ENCODE measurements around the gene FERMT2. TPM values are rescaled to one million over a fixed set of nuclear protein-coding genes. Genes with fewer than 3 reads are reported as not detected.

FERMT2 gene
- total and polyA plus RNA-seq, 2 donors (not counting 1 experiment from before 2014, with no cell fraction given), result 0.05 TPM; not detected in 1

DNA sequence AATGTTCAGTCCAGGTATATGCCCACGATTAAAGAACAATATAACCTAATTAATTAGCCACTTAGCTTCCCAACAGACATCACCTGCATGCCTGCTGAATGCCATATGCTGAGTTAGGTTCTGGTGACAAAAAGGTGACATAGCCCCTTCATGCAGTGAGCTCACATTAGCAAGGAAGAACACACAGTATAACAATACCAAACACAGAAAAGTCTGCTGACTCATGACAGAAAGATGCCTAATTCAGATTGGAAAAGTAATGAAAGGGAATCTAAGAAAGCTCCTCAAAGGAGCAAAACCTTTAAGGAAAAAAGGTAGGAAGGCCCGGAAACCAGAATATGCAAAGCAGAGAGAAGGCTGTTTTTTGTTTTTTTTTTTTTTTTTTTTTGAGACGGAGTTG is 59.0 kb downstream of the FERMT2 start:
- H3K27me3 Mint-ChIP-seq, result peaks cover 18% of the 10 kb centered on the region
- no peak for DNase-seq
- POLR2A ChIA-PET, result no interaction called here

DNA sequence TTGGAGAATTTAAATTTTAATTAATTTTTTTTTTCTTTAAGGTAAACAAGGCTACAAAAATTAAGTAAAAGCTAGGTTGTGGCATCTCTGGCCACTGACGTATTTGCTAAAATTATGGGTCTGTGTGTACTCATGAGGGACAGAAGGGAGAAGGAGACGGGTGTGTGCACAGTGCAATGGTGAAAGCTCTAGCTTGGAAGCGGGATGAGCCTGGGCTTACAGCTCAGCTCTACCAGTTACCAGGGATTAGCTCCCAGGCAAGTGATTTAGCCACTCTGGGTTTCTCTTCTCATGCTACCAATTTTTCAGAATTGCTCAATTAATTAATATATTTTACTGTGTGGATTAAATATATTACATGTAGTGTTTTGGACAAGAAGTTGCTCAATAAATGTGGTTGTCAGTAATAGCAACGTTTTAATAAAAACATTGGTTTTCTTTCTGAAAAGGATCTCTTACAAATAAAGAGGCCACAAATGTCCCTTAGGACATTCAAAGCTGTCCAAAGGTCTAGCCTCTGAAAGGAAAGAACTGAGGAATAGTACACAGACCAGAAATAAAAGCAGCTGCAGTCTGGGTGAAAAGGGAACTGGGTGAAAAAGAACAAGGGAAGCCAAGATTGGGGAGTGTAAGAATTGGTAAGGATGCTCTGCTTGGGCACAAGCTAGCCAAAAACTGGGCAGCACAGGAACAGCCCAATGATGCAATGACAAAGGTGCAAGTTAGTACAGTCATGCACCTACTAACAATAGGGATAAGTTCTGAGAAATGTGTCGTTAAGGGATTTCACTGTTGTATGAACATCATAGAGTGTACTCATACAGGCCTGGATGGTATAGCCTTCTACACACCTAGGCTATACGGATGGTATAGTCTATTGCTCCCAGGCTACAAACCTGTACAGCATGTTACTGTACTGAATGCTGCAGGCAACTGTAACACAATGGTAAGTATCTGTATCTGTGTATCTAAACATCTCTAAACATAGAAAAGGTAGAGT is 61.7 kb downstream of the FERMT2 start:
- Mint-ChIP-seq H3K27me3 (peaks cover 9% of the 10 kb centered on the region), H3K4me3 (no peak overlapping the region), H3K4me1 (no peaks in the 10 kb centered on the region), H3K9me3 (ENCODE audit: insufficient read depth) (no peaks in the 10 kb centered on the region), H3K27ac (no peak overlapping the region)
- Histone ChIP-seq H3K79me2 (ENCODE audit: control insufficient read depth, insufficient read depth, low read length) (no peaks in the 10 kb centered on the region), H3K36me3 (replicated peaks in 1 of 2; ENCODE audit: control extremely low read depth in 1 of 2, control insufficient read depth in 1 of 2, extremely low read depth in 1 of 2, insufficient read depth in 2 of 2, low read length in 1 of 2) (no peaks in the 10 kb centered on the region), H3K9me3 (ENCODE audit: control extremely low read depth in 1 of 3, control insufficient read depth in 2 of 3, insufficient read depth in 1 of 3, low read length in 2 of 3) (no peaks in the 10 kb centered on the region), H3K4me2 (replicated peaks; ENCODE audit: low read depth, low read length, poor library complexity, severe bottlenecking) (no peak overlapping the region), H3K4me1 (ENCODE audit: control insufficient read depth in 2 of 2, insufficient read depth in 2 of 2, low read length in 2 of 2) (no peaks in the 10 kb centered on the region), H3K9ac (ENCODE audit: low read length) (no peak overlapping the region), H3K27me3 (replicated peaks in 1 of 4; ENCODE audit: control extremely low read depth in 1 of 4, control insufficient read depth in 3 of 4, insufficient read depth in 4 of 4, low read length in 3 of 4) (no peaks in the 10 kb centered on the region), H3K4me3 (ENCODE audit: control extremely low read depth in 1 of 5, extremely low read depth in 1 of 5, insufficient read depth in 1 of 5, low read depth in 2 of 5, low read length in 4 of 5) (no peak overlapping the region), H4K20me1 (ENCODE audit: control insufficient read depth, insufficient read depth, low read length, poor library complexity, severe bottlenecking) (no peaks in the 10 kb centered on the region), H3K27ac (ENCODE audit: low read length in 2 of 2) (no peak overlapping the region), H2AFZ (ENCODE audit: insufficient read depth, low read depth, low read length, poor library complexity, severe bottlenecking) (no peak overlapping the region)
- ChIA-PET POLR2A (no interaction called here), CTCF (no interaction called here)
- WGBS (ENCODE audit: insufficient coverage), result 95% methylated on average over 2 of the region's 6 CpGs
- no peak for DNase-seq
- TF ChIP-seq, protein P1, sequence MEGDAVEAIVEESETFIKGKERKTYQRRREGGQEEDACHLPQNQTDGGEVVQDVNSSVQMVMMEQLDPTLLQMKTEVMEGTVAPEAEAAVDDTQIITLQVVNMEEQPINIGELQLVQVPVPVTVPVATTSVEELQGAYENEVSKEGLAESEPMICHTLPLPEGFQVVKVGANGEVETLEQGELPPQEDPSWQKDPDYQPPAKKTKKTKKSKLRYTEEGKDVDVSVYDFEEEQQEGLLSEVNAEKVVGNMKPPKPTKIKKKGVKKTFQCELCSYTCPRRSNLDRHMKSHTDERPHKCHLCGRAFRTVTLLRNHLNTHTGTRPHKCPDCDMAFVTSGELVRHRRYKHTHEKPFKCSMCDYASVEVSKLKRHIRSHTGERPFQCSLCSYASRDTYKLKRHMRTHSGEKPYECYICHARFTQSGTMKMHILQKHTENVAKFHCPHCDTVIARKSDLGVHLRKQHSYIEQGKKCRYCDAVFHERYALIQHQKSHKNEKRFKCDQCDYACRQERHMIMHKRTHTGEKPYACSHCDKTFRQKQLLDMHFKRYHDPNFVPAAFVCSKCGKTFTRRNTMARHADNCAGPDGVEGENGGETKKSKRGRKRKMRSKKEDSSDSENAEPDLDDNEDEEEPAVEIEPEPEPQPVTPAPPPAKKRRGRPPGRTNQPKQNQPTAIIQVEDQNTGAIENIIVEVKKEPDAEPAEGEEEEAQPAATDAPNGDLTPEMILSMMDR (IDR thresholded peaks at IDR 0.05), result no peak
- no peak for TF ChIP-seq EZH2 (IDR thresholded peaks at IDR 0.05; ENCODE audit: borderline replicate concordance, insufficient read depth, low read depth, low read length, poor library complexity, severe bottlenecking)
- intact Hi-C loops (cut with micrococcal nuclease), result no loop called here
- no peak for ATAC-seq (ENCODE audit: low read depth)

More for the DNA sequence above, 59.0 kb downstream of the FERMT2 start:
- no peak for ATAC-seq (ENCODE audit: low read depth)
- no peak for TF ChIP-seq EZH2 (IDR thresholded peaks at IDR 0.05; ENCODE audit: borderline replicate concordance, insufficient read depth, low read depth, low read length, poor library complexity, severe bottlenecking)
- TF ChIP-seq, protein P1 (IDR thresholded peaks at IDR 0.05), result no peak
- intact Hi-C loops (cut with micrococcal nuclease), result no loop called here
- no peak overlapping the region for H3K4me3 Mint-ChIP-seq
- Histone ChIP-seq H3K36me3 (replicated peaks in 1 of 2; ENCODE audit: control extremely low read depth in 1 of 2, control insufficient read depth in 1 of 2, extremely low read depth in 1 of 2, insufficient read depth in 2 of 2, low read length in 1 of 2) (no peaks in the 10 kb centered on the region), H4K20me1 (ENCODE audit: control insufficient read depth, insufficient read depth, low read length, poor library complexity, severe bottlenecking) (no peaks in the 10 kb centered on the region), H3K27ac (ENCODE audit: low read length in 2 of 2) (no peak overlapping the region), H3K4me1 (ENCODE audit: control insufficient read depth in 2 of 2, insufficient read depth in 2 of 2, low read length in 2 of 2) (no peaks in the 10 kb centered on the region), H3K79me2 (ENCODE audit: control insufficient read depth, insufficient read depth, low read length) (no peaks in the 10 kb centered on the region), H3K9me3 (ENCODE audit: control extremely low read depth in 1 of 3, control insufficient read depth in 2 of 3, insufficient read depth in 1 of 3, low read length in 2 of 3) (no peaks in the 10 kb centered on the region), H3K27me3 (replicated peaks in 1 of 4; ENCODE audit: control extremely low read depth in 1 of 4, control insufficient read depth in 3 of 4, insufficient read depth in 4 of 4, low read length in 3 of 4) (peaks cover 0 to 3% (median 0%) of the 10 kb centered on the region in 4 experiments), H3K4me3 (ENCODE audit: control extremely low read depth in 1 of 5, extremely low read depth in 1 of 5, insufficient read depth in 1 of 5, low read depth in 2 of 5, low read length in 4 of 5) (no peak overlapping the region), H3K9ac (ENCODE audit: low read length) (no peak overlapping the region), H3K4me2 (replicated peaks; ENCODE audit: low read depth, low read length, poor library complexity, severe bottlenecking) (no peak overlapping the region), H2AFZ (ENCODE audit: insufficient read depth, low read depth, low read length, poor library complexity, severe bottlenecking) (no peak overlapping the region)
- 100% methylated on average over 1 of the region's 3 CpGs for WGBS (ENCODE audit: insufficient coverage)
- H3K27ac Mint-ChIP-seq, result no peak overlapping the region
- no peaks in the 10 kb centered on the region for H3K9me3 Mint-ChIP-seq (ENCODE audit: insufficient read depth)
- no peaks in the 10 kb centered on the region for H3K4me1 Mint-ChIP-seq
- CTCF ChIA-PET, result no interaction called here

Measured in B cell (primary cell).